Skeletal muscle tissue (tissue), 4 donors: ENCODE data around the gene ARIH2. TPM values are rescaled to one million over a fixed set of nuclear protein-coding genes. Genes with fewer than 3 reads are reported as not detected.
"Not testable (repeated sequence)": the region's sequence is repeated elsewhere in the genome, so short reads cannot be mapped to it uniquely, and the experiment has no call there.

Source experiments
- H3K27ac ChIP-seq: one replicate; pipeline ENCODE4 v1.7.0; 2013; ENCODE audit warnings: mild to moderate bottlenecking, low read depth, low read length, inconsistent platforms
- H3K27me3 ChIP-seq, 3 donors: one replicate each; pipeline ENCODE4 v1.7.0; 2013; ENCODE audit warnings: low read length in 3 of 3; ENCODE audit not compliant: control insufficient read depth in 3 of 3, insufficient read depth in 3 of 3
- H3K36me3 ChIP-seq, 3 donors: one replicate each; pipeline ENCODE4 v1.7.0; 2013; ENCODE audit warnings: low read length in 3 of 3; ENCODE audit not compliant: control insufficient read depth in 3 of 3, insufficient read depth in 3 of 3
- H3K4me1 ChIP-seq, 3 donors: one replicate each; pipeline ENCODE4 v1.7.0; 2013; ENCODE audit warnings: low read length in 3 of 3, mild to moderate bottlenecking in 3 of 3; ENCODE audit not compliant: control insufficient read depth in 3 of 3, insufficient read depth in 3 of 3
- H3K4me3 ChIP-seq, 3 donors: one replicate each; pipeline ENCODE4 v1.7.0; 2013; ENCODE audit warnings: low read length in 3 of 3
- H3K9ac ChIP-seq, 3 donors: one replicate each; pipeline ENCODE4 v1.7.0; 2013; ENCODE audit warnings: low read length in 3 of 3, mild to moderate bottlenecking in 3 of 3, moderate library complexity in 2 of 3, low read depth in 1 of 3
- H3K9me3 ChIP-seq, 3 donors: one replicate each; pipeline ENCODE4 v1.7.0; 2013; ENCODE audit warnings: low read length in 3 of 3; ENCODE audit not compliant: control insufficient read depth in 3 of 3
- total RNA-seq: library from RNA; depleted of rRNA; stranded (reverse); fragments of >200 nt; gene quantifications from one replicate; pipeline ENCODE4 v1.2.3, GENCODE V29; 2014
- donor health status: Osteomylitis.

The ARIH2 gene
- total RNA-seq, 1 donor from 2014 or later: 51.7 TPM

DNA sequence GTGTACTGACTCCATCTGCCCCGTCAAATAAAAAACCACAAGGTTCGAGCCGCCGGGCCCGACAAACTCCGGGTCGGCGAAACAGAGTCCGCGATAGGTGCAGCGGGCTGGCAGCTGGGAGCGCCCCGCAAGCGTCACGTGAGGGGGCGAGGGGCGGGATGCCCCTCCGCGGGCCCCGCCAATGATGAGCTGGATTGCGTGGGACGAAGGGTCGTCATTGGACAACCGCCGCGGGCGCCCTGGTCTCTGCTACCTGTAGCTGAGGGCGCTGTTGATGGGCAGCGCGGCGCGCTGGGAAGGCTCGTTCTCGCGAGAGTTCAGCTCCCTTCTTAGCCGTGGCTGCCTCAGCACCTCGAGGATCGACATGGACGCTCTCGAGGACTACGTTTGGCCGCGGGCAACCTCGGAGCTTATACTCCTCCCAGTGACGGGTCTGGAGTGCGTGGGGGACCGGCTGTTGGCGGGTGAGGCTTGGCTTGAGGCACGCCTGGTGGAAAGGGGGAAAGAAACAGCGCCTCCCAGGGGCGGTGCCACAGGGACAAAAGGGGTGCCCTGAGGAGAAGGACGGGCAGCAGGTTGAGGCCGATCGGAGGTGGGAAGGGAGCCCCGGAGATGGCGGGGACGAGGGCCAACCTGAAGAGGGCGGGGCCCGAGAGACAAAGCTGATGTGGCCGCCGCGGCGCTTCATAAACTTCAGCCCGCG lies 88.6 kb downstream of the ARIH2 start, which contains the start of gene WDR6:
Gene WDR6, plus strand, starts transcription at position 324 of the 703 bp plus-strand sequence. Its CDS starts 41 bp downstream, at position 365.
- Histone ChIP-seq H3K9me3 (no peaks in the 10 kb centered on the region), H3K27ac (peak within 1 kb of the TSS; percentile 98), H3K9ac (peak within 1 kb of the TSS; percentile 92 to 96 (median 93)), H3K36me3 (peaks cover 5 to 8% (median 6%) of the 10 kb centered on the region in 3 donors), H3K27me3 (no peaks in the 10 kb centered on the region), H3K4me3 (peak within 1 kb of the TSS; percentile 89 to 97 (median 95)), H3K4me1 (peaks cover 21 to 37% (median 26%) of the 10 kb centered on the region in 3 donors)

DNA sequence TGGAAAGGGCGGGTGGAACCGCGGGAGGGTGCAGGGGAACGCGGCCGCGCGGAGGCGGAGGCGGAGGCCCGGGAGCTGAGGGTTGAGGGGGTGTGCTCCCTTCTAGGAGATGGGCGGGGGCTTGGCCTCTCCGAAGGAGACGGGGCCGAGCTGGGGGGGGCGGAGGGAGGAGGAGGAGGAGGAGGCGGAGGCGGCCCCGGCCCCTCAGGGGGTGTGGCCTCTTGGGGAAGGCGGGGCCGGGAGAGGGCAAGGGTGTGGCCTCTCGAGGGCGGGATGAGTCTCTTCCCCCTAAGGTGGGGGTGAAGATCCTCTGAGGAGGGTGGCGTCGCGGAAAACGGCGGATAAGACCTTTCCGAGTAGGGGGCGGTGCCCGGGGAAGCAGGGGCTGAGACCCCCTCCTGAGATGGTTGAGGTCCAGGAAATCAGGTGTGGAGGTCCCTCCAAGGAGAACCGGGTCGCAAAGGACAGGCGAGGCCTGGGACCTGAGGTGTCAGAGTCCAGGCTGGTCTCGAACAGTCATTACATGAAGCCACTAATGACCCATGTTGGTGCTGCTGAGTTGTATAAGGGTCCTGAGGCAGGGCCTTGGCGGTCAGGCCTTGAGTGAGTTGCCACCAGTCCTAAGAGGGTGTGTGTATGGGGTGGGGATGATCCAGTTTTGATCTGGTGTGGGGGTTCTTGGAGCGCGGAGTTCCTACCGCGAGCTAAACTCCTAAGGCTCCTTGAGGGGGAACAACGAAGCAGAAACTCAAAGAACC lies 89.3 kb downstream of the ARIH2 start:
- H3K4me1 ChIP-seq: peaks cover 28 to 44% (median 34%) of the 10 kb centered on the region in 3 donors
- peaks cover 9 to 12% (median 10%) of the 10 kb centered on the region in 3 donors for H3K36me3 ChIP-seq
- no peaks in the 10 kb centered on the region for H3K27me3 ChIP-seq
- H3K4me3 ChIP-seq: peak overlapping the region; percentile 89 to 97 (median 95)
- peak overlapping the region; percentile 87 to 96 (median 92) for H3K9ac ChIP-seq
- no peaks in the 10 kb centered on the region for H3K9me3 ChIP-seq
- H3K27ac ChIP-seq: peak overlapping the region; percentile 98

DNA sequence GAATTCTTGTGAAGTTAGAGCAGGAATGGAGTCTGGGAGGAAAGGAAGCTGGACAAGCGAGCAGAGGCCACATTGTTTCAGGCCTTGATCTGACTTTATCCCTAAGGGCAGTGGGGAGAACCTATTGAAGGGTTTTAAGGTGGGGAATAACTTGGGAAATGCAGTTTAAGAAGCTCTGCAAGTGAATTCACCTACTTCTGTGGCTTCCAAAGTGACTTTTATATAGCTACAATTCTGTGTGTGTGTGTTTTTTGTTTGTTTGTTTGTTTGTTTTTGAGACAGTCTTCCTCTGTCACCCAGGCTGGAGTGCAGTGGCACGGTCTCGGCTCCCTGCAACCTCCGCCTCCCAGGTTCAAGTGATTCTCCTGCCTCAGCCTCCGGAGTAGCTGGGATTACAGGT lies 90.0 kb downstream of the ARIH2 start:
- not testable (repeated sequence) for H3K9me3 ChIP-seq, H3K27me3 ChIP-seq
- peak overlapping the region; percentile 66 to 96 (median 92) for H3K9ac ChIP-seq
- H3K36me3 ChIP-seq: peaks cover 11 to 14% (median 13%) of the 10 kb centered on the region in 3 donors
- peaks cover 35 to 51% (median 40%) of the 10 kb centered on the region in 3 donors for H3K4me1 ChIP-seq
- H3K4me3 ChIP-seq: peak overlapping the region in 1 of 3 donors; percentile 66
- H3K27ac ChIP-seq: peak overlapping the region; percentile 98

DNA sequence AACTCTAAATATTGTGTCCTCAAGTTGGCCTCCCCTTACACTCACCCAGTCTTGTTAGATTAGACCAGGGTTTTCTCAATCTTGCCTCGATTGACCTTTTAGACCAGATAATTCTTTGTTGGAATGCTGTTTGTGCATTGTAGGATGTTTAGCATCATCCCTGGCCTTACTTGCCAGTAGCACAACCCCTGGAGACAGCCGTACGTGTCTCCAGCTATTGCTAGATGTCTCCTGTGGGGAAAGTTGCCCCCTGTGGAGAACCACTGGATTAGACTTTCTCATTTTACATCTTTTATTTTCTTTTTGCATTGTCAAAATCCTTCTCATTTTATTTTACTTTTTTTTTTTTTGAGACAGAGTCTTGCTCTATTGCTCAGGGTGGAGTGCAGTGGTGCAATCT lies 90.8 kb downstream of the ARIH2 start:
- Histone ChIP-seq H3K9me3 (no peaks in the 10 kb centered on the region), H3K36me3 (peaks cover 16 to 18% (median 17%) of the 10 kb centered on the region in 3 donors), H3K27ac (no peak overlapping the region), H3K9ac (peak overlapping the region in 1 of 3 donors; percentile 20), H3K4me1 (peaks cover 42 to 59% (median 48%) of the 10 kb centered on the region in 3 donors), H3K27me3 (no peaks in the 10 kb centered on the region), H3K4me3 (no peak overlapping the region)

DNA sequence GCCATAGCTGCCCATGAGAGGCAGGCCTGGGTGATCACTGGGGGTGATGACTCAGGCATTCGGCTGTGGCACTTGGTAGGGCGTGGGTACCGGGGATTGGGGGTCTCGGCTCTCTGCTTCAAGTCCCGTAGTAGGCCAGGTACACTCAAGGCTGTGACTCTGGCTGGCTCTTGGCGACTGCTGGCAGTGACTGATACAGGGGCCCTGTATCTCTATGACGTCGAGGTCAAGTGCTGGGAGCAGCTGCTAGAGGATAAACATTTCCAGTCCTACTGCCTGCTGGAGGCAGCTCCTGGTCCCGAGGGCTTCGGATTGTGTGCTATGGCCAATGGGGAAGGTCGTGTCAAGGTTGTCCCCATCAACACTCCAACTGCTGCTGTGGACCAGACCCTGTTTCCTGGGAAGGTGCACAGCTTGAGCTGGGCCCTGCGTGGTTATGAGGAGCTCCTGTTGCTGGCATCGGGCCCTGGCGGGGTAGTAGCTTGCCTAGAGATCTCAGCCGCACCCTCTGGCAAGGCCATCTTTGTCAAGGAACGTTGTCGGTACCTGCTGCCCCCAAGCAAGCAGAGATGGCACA lies 93.9 kb downstream of the ARIH2 start:
- Histone ChIP-seq H3K36me3 (peaks cover 39 to 42% (median 39%) of the 10 kb centered on the region in 3 donors), H3K9ac (peak overlapping the region in 2 of 3 donors; percentile 51 to 73), H3K27ac (peak overlapping the region; percentile 82), H3K4me3 (peak overlapping the region; percentile 1 to 41 (median 15)), H3K4me1 (peaks cover 38 to 50% (median 45%) of the 10 kb centered on the region in 3 donors), H3K27me3 (no peaks in the 10 kb centered on the region), H3K9me3 (no peaks in the 10 kb centered on the region)

DNA sequence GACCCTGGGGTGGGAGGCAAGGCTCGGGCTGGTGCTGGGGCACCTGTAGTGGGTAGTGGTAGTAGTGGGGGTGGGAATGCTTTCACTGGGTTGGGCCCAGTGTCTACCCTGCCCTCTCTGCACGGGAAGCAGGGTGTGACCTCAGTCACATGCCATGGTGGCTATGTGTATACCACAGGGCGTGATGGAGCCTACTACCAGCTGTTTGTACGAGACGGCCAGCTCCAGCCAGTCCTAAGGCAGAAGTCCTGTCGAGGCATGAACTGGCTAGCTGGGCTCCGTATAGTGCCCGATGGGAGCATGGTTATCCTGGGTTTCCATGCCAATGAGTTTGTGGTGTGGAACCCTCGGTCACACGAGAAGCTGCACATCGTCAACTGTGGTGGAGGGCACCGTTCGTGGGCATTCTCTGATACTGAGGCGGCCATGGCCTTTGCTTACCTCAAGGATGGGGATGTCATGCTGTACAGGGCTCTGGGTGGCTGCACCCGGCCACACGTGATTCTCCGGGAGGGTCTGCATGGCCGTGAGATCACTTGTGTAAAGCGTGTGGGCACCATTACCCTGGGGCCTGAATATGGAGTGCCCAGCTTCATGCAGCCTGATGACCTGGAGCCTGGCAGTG lies 94.6 kb downstream of the ARIH2 start:
- Histone ChIP-seq H3K9ac (peak overlapping the region in 2 of 3 donors; percentile 57 to 73), H3K36me3 (peaks cover 38 to 42% (median 39%) of the 10 kb centered on the region in 3 donors), H3K9me3 (no peaks in the 10 kb centered on the region), H3K27ac (peak overlapping the region; percentile 82), H3K4me1 (peaks cover 39 to 51% (median 45%) of the 10 kb centered on the region in 3 donors), H3K4me3 (peak overlapping the region in 2 of 3 donors; percentile 34 to 41), H3K27me3 (no peaks in the 10 kb centered on the region)

DNA sequence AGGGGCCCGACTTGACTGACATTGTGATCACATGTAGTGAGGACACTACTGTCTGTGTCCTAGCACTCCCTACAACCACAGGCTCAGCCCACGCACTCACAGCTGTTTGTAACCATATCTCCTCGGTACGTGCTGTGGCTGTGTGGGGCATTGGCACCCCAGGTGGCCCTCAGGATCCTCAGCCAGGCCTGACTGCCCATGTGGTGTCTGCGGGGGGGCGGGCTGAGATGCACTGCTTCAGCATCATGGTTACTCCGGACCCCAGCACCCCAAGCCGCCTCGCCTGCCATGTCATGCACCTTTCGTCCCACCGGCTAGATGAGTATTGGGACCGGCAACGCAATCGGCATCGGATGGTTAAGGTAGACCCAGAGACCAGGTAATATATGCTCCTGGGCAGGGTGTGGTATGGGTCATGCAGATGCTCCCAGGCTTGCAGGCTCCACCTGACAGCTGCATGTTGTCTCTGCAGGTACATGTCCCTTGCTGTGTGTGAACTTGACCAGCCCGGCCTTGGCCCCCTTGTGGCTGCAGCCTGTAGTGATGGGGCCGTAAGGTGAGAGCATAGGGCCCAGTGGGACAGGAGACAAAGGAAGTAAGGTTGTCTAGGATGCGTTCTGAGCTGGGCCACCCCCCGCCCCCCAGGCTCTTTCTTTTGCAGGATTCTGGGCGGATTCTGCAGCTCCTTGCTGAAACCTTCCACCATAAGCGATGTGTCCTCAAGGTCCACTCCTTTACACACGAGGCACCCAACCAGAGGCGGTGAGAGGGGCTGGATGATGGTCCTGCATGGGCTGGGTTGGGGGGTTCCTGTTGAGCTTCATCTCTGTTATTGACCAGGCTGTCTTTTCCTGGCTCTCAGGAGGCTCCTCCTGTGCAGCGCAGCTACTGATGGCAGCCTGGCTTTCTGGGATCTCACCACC lies 95.4 kb downstream of the ARIH2 start:
- peaks cover 36 to 48% (median 47%) of the 10 kb centered on the region in 3 donors for H3K4me1 ChIP-seq
- no peak overlapping the region for H3K4me3 ChIP-seq
- H3K27ac ChIP-seq: peak overlapping the region; percentile 82
- peaks cover 38 to 42% (median 39%) of the 10 kb centered on the region in 3 donors for H3K36me3 ChIP-seq
- H3K9me3 ChIP-seq: no peaks in the 10 kb centered on the region
- peak overlapping the region in 2 of 3 donors; percentile 57 to 73 for H3K9ac ChIP-seq
- no peaks in the 10 kb centered on the region for H3K27me3 ChIP-seq

DNA sequence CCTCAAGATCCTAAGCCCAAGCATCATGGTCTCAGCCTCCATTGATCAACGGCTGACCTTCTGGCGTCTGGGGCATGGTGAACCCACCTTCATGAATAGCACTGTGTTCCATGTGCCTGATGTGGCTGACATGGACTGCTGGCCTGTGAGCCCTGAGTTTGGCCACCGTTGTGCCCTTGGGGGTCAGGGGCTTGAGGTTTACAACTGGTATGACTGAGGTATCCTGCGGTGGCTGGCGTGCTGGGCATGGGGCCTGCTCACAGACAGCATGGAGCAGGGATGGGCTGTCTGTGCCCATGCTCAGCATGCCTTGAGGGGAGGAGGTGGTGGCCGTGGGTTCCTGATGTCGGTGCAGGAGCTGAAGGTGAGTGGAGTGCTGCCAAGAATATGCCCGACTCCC lies 96.4 kb downstream of the ARIH2 start:
- Histone ChIP-seq H3K36me3 (peaks cover 36 to 42% (median 39%) of the 10 kb centered on the region in 3 donors), H3K9me3 (no peaks in the 10 kb centered on the region), H3K27ac (no peak overlapping the region), H3K27me3 (no peaks in the 10 kb centered on the region), H3K9ac (no peak overlapping the region), H3K4me3 (no peak overlapping the region), H3K4me1 (peaks cover 41 to 54% (median 54%) of the 10 kb centered on the region in 3 donors)
